Upper lobe of left lung (tissue), 6 donors: Measurements from ENCODE around the gene DGKB. TPM values are rescaled to one million over a fixed set of nuclear protein-coding genes. Genes with fewer than 3 reads are reported as not detected.

Experiments used
- ATAC-seq, 2 donors: fragments of 200-7000 bp; cut with Tn5 transposase; one replicate each; pipeline ENCODE4 v1.9.1; 2022; ENCODE audit warnings: mild to moderate bottlenecking in 2 of 2, moderate library complexity in 2 of 2; ENCODE audit not compliant: low FRiP score in 2 of 2
- DNase-seq, 2 donors: peaks; one replicate each; pipeline ENCODE4 v3.0.0-alpha.2; 2019 to 2020
- H3K27ac ChIP-seq, 4 donors: fragments of 200-600 bp; sonication (generic); one replicate each; pipeline ENCODE4 v1.5.1; 2016 to 2019
- H3K27me3 ChIP-seq, 4 donors: fragments of 200-600 bp; sonication (generic); one replicate each; pipeline ENCODE4 v1.5.1; 2017 to 2019
- H3K36me3 ChIP-seq, 4 donors: fragments of 200-600 bp; sonication (generic); one replicate each; pipeline ENCODE4 v1.5.1; 2016 to 2019
- H3K4me1 ChIP-seq, 4 donors: fragments of 200-600 bp; sonication (generic); one replicate each; pipeline ENCODE4 v1.5.1; 2018 to 2019
- H3K4me3 ChIP-seq, 4 donors: fragments of 200-600 bp; sonication (generic); one replicate each; pipeline ENCODE4 v1.5.1; 2017 to 2019; ENCODE audit warnings: mild to moderate bottlenecking in 2 of 4, moderate library complexity in 1 of 4
- H3K9me3 ChIP-seq, 4 donors: fragments of 200-600 bp; sonication (generic); one replicate each; pipeline ENCODE4 v1.5.1; 2018 to 2019
- EP300 ChIP-seq, 4 donors: sonication (generic); formaldehyde crosslinking; IDR thresholded peaks; one replicate each; pipeline ENCODE4 v1.5.1; 2017; ENCODE audit warnings: antibody characterized with exemption in 4 of 4, control low read depth in 2 of 4
- POLR2A ChIP-seq, 4 donors: fragments of 450-650 bp; IDR thresholded peaks; one replicate each; pipeline ENCODE4 v1.5.1; 2016 to 2017; ENCODE audit warnings: antibody characterized with exemption in 4 of 4, mild to moderate bottlenecking in 2 of 4
- POLR2AphosphoS5 ChIP-seq, 2 donors: sonication (generic); formaldehyde crosslinking; IDR thresholded peaks; one replicate each; pipeline ENCODE4 v1.5.1; 2017; ENCODE audit warnings: antibody characterized with exemption in 2 of 2
- WGBS, 2 donors: methylation state at CpG; one replicate each; pipeline ENCODE4 v1.1.5; 2017 to 2018; 5-methylcytosine and 5-hydroxymethylcytosine counted together
- total RNA-seq, 6 donors: library from RNA; depleted of rRNA in 4 of 6; stranded (reverse); fragments of >200 nt in 4 of 6; gene quantifications; one replicate each; pipeline versions ENCODE4 v1.1.0 to v1.2.1, GENCODE V29; 2016 to 2021
- TF ChIP-seq, protein P1 (sequence below), 6 experiments: fragments of 450-650 bp in 4 of 6; fragments of 200-600 bp in 2 of 6; sonication (generic) in 2 of 6; IDR thresholded peaks; one replicate each; pipeline ENCODE4 v1.5.1; 2016 to 2019; ENCODE audit warnings: antibody characterized with exemption in 6 of 6
- donor health status: DM: no; HTN: no; CAD: no; lungs with moderate emphysema.
- donor health status: DM: no; HTN: yes; CAD: no; lungs with severe emphysema.

Gene DGKB
- total RNA-seq, 6 donors from 2014 or later: 0.09 to 0.30 (median 0.30) TPM; not detected in 3

- H3K9me3 ChIP-seq: no peaks in the 10 kb centered on the region
These were observed 32.3 kb upstream of the DGKB start for GRCh38 chr7:14934839-14935238.

GRCh38 chr7:14931511-14932215 is 29.1 kb upstream of the DGKB start:
- ATAC-seq (no peak), DNase-seq (no peak)
- TF ChIP-seq POLR2AphosphoS5 (IDR thresholded peaks at IDR 0.05) (no peak), POLR2A (IDR thresholded peaks at IDR 0.05) (no peak), EP300 (IDR thresholded peaks at IDR 0.05) (no peak)
- TF ChIP-seq, protein P1, sequence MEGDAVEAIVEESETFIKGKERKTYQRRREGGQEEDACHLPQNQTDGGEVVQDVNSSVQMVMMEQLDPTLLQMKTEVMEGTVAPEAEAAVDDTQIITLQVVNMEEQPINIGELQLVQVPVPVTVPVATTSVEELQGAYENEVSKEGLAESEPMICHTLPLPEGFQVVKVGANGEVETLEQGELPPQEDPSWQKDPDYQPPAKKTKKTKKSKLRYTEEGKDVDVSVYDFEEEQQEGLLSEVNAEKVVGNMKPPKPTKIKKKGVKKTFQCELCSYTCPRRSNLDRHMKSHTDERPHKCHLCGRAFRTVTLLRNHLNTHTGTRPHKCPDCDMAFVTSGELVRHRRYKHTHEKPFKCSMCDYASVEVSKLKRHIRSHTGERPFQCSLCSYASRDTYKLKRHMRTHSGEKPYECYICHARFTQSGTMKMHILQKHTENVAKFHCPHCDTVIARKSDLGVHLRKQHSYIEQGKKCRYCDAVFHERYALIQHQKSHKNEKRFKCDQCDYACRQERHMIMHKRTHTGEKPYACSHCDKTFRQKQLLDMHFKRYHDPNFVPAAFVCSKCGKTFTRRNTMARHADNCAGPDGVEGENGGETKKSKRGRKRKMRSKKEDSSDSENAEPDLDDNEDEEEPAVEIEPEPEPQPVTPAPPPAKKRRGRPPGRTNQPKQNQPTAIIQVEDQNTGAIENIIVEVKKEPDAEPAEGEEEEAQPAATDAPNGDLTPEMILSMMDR (IDR thresholded peaks at IDR 0.05): no peak
- no peak overlapping the region for H3K4me3 ChIP-seq
- H3K9me3 ChIP-seq: no peaks in the 10 kb centered on the region
- 91 to 92% methylated on average over 3 to 4 of the region's 4 CpGs for WGBS, 2 donors
- no peak overlapping the region for H3K27ac ChIP-seq
- H3K36me3 ChIP-seq: no peaks in the 10 kb centered on the region
- no peaks in the 10 kb centered on the region for H3K4me1 ChIP-seq
- no peaks in the 10 kb centered on the region for H3K27me3 ChIP-seq

More at GRCh38 chr7:14934839-14935238, 32.3 kb upstream of the DGKB start:
- ATAC-seq (no peak), DNase-seq (no peak)
- TF ChIP-seq POLR2A (IDR thresholded peaks at IDR 0.05) (no peak), POLR2AphosphoS5 (IDR thresholded peaks at IDR 0.05) (no peak)
- TF ChIP-seq, protein P1 (IDR thresholded peaks at IDR 0.05): no peak
- no peaks in the 10 kb centered on the region for H3K4me1 ChIP-seq
- no peak overlapping the region for H3K4me3 ChIP-seq
- WGBS, 2 donors: 75 to 79% methylated on average over 3 of the region's 3 CpGs
- no peaks in the 10 kb centered on the region for H3K36me3 ChIP-seq
- H3K27ac ChIP-seq: no peak overlapping the region
- H3K27me3 ChIP-seq: no peaks in the 10 kb centered on the region

- Histone ChIP-seq H3K36me3 (no peaks in the 10 kb centered on the region), H3K27me3 (no peaks in the 10 kb centered on the region), H3K4me1 (no peaks in the 10 kb centered on the region), H3K4me3 (no peak overlapping the region), H3K9me3 (no peaks in the 10 kb centered on the region), H3K27ac (no peak overlapping the region)
- DNase-seq (no peak), ATAC-seq (no peak)
- 71 to 77% methylated on average over 1 of the region's 1 CpG for WGBS, 2 donors
- TF ChIP-seq EP300 (IDR thresholded peaks at IDR 0.05) (no peak), POLR2A (IDR thresholded peaks at IDR 0.05) (no peak), POLR2AphosphoS5 (IDR thresholded peaks at IDR 0.05) (no peak)
- TF ChIP-seq, protein P1 (IDR thresholded peaks at IDR 0.05): no peak
These were observed 21.8 kb upstream of the DGKB start for GRCh38 chr7:14924398-14924797.

DNA sequence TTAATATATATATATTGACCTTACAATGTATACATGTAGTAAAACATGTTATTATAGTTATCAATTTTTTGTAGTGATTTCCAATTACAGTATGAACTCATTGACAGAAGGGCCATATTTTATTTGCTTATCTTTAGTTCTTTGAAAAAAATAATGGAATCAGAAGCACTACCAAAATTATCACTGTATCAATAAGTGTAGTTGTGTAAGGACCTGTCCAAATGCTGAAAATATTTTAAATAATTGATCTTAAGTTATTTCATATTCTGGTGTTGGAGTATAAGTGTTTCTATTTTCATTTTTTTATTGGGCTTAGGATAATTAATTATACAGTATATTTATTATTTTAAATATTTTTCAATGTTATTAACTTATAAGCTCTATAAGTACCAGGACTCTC is 8.5 kb upstream of the DGKB start:
- TF ChIP-seq, protein P1 (IDR thresholded peaks at IDR 0.05): no peak
- TF ChIP-seq POLR2A (IDR thresholded peaks at IDR 0.05): no peak
- no peak for TF ChIP-seq POLR2AphosphoS5 (IDR thresholded peaks at IDR 0.05)
- TF ChIP-seq EP300 (IDR thresholded peaks at IDR 0.05): no peak
- H3K4me3 ChIP-seq: no peak overlapping the region
- H3K9me3 ChIP-seq: no peaks in the 10 kb centered on the region
- H3K27ac ChIP-seq: no peak overlapping the region
- H3K4me1 ChIP-seq: no peaks in the 10 kb centered on the region
- DNase-seq (no peak), ATAC-seq (no peak)
- no peaks in the 10 kb centered on the region for H3K36me3 ChIP-seq
- no peaks in the 10 kb centered on the region for H3K27me3 ChIP-seq

GRCh38 chr7:14908697-14909096 is 6.1 kb upstream of the DGKB start:
- no peak overlapping the region for H3K27ac ChIP-seq
- H3K36me3 ChIP-seq: no peaks in the 10 kb centered on the region
- ATAC-seq (no peak), DNase-seq (no peak)
- H3K27me3 ChIP-seq: no peaks in the 10 kb centered on the region
- H3K4me1 ChIP-seq: no peaks in the 10 kb centered on the region
- no peaks in the 10 kb centered on the region for H3K9me3 ChIP-seq
- TF ChIP-seq POLR2AphosphoS5 (IDR thresholded peaks at IDR 0.05) (no peak), POLR2A (IDR thresholded peaks at IDR 0.05) (no peak), EP300 (IDR thresholded peaks at IDR 0.05) (no peak)
- TF ChIP-seq, protein P1 (IDR thresholded peaks at IDR 0.05): no peak
- no peak overlapping the region for H3K4me3 ChIP-seq
